Eye (tissue), 1 donor: ENCODE data around the gene DMD.
A peak's percentile ranks its signal among the peaks of the same experiment; 100 is the strongest.

Source experiments
- DNase-seq: peaks from one replicate; pipeline ENCODE4 v3.0.0-alpha.2; 2015

The DMD gene

DNA sequence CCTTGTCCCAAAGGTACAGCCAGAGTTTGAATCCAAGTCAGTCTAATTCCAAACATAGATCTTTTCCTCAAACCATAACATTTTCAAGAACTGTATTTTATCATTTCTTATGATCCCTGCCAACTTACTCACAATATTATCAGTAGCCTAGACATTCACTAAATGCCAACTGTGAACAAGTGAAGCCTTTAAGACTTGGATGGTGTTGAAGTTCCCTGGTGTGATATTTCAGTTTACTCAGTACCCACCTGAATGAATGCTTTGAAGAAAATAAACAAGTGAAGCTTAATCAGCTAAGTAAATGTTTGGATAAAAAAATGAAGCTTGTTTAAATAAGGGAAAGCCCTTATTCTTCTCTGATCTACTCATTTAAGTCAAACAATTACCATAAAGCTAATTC lies 1028.3 kb downstream of the DMD start:
- no peak for DNase-seq

DNA sequence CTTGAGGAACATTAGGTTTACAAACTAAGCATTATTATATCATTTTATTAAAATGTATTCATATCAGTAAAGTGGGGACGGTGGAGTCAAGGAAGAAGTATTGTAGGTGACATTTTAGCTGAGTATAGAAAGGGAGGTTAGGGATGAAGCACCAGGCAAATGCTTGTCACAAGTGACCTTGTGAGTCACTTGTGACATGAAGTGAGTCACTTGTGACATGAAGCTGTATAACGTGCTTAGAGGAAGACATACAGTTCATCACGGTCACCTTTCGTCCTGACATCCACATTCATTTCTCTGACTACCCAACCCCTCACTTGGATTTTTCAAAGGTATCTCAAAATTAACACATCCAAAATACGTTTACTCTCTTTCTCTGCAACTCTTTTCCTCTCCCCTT lies 1034.8 kb downstream of the DMD start:
- DNase-seq, result no peak

DNA sequence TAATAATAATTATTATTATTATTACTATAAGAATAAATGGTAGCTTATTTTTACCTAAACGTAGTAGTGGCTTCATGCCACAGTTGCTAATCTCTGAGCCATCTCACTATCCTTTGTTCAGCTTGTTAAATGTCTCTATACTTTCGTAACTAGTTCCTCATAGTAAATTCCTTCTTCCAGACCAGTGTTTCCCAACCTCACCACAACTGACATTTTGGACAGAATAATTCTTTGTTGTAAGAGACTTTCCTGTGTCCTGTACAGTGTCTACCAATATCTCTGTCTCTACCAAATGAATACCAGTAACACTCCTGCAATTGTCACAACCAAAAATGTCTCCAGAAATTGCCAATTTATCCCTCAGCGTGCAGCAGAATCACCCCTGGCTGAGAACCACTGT lies 1040.9 kb downstream of the DMD start:
- DNase-seq, result no peak

DNA sequence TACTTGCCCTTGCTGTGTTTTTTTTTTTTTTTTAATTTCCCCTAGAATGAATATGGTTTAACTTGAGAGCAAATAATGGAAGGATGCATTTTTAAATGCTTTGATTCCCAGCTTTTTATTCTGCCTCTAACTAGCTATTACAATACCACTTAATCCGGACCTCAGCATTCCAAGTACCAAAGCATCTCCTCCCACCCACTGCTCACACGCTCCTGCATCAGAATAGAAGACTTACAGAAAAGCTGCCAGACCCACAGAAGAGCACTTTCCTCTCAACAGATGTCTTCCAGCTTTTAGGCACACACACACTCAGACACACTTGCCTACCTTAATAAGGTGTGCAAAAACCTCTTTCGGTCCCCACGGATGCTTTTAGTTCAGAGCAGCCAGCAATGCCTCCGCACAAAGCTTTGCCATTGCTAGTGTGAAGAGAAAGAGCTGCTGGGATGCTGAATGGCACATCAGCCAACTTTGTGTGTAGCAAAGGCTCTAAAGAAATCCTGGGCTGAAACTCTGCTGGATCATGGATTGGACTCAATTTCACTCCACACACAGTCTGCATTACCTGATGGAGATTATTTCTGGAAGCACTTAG lies 1056.2 kb downstream of the DMD start:
- peak; percentile 29 for DNase-seq

DNA sequence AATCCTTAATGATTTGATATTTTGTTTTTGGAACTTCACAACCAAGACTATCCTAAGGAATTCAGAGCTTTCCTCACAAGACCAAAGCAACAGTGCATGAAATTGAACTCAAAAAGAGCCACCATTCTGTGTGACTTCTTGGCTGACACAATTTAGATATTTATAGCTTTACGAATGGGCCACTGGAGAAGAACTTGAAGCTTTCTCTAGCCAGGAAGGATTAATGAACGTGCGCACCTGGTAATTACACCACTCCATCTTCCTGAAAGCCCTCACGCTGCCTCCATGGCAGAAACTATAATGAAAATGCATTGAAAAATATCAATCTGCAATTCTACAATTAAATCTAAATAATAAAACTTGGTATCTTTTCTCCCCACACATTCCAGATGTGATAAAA lies 1057.8 kb downstream of the DMD start:
- no peak for DNase-seq

DNA sequence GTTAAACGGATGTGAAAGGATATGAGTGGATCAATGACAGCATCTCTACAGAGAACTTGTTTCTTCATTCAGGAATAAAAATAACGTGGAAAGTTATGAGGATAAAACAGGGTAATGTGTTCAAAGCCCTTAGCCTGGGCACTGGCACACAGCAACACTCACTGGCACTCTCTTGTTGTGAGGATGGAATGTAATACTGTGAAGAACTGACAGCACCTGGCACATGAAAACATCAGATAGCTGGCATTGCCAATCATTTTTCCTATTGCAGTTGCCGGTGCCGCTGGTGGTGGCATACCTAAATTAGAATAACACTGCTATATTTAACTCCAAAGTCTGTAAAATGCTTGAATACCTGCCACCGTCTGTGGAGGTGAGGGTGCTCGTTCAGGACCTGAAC lies 1061.2 kb downstream of the DMD start:
- no peak for DNase-seq

DNA sequence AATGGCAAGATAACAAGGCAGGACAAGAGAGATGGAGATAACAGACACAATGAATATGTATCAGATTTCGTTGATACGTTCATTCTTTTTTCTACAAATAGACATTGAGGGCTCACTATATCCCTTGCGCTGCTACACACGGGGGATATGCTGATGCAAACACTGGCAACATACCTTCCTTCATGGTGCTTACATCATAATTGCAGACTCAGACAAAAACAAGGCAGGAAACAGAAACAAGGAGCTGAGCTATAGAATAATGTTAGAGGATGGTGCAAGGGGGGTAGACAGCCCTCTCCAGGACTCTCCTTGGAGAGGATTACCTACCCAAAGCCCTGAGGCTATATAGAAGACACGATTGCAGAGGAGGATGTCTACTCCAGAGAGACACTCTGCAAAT lies 1069.5 kb downstream of the DMD start:
- DNase-seq, result no peak

DNA sequence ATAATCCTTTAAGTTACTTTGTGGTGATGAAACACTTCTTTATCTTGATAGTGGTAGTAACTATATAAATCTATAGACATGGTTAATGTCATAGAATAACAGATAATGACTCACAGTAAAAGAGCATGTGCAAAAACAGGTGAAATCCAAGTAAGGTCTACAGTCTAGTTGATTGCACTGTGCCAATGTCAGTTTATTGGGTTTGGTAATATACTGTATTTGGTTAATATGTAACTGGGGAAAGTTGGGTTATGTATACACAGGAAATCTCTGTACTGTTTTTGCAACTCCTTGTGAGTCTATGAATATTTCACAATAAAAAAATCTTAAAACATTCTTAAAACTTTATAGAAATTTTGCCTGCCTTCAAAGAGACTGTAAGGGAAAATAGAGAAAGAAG lies 1071.9 kb downstream of the DMD start:
- DNase-seq, result no peak

DNA sequence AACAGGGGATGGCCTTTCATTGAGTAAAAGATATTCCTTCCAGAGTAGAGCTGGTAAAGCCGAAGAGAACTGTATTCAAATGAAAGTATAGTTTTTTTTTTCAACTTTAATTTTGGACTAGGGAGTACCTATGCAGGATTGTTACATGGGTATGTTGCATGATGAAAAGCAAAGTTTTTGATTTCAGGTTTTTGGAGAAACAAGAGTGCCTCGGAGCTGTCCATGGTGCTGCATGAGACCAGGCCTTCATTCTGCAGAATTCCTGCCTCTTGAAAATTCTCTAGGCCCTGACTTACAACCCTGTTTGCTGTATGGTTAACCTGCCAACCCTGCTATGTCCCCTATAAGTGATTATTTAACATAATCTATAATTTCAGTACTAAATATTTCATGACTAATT lies 1073.8 kb downstream of the DMD start:
- peak; percentile 52 for DNase-seq

DNA sequence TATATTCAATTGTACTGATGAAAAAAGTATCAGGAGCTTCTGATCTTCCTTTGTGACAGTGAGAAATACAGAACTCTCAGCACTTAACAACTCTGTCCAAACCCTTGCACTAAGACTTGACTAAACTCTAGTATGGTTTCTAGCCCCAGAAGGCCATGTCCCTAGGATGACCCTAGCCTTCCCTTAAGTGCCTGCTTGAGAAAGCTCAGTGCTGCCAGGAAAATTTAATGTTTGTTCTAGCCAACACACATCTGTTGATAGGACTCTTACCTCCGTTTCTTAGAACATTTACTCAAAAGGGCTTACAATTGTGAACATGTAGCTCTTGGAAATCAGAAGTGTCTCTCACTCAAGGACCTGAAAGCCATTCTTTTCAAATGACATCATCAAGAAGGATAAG lies 1084.4 kb downstream of the DMD start:
- no peak for DNase-seq

DNA sequence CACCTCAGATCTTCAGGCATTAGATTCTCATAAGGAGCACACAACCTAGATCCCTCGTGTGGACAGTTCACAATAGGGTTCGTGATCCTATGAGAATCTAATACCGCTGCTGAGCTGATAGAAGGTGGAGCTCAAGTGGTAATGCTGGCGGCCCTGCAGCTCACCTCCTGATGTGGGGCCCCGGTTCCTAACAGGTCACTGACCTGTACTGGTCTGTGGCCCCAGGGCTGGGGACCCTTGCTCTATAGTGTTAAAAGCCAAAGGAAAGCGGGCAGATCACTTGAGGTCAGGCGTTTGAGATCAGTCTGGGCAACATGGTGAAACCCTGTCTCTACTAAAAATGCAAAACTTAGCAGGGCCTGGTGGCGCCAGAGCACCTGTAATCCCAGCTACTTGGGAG lies 1092.5 kb downstream of the DMD start:
- no peak for DNase-seq

DNA sequence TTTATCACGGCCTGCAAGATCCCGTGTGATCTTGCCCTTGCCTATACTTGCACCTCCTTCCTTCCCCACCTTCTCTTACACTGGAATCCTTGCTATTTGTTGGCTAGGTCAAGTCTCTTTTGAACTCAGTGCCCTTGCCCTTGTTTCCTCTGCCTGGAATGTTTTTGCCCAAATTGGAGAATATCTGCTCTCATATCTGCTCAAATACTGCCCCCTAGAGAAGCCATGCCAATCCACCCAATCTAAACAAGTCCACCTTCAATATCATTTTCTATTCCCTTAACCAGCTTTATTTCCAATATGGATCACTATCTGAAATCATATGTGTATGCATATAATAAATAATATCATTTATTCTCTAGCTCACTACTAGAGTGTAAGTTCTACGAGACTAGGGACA lies 1095.3 kb downstream of the DMD start:
- DNase-seq, result no peak

DNA sequence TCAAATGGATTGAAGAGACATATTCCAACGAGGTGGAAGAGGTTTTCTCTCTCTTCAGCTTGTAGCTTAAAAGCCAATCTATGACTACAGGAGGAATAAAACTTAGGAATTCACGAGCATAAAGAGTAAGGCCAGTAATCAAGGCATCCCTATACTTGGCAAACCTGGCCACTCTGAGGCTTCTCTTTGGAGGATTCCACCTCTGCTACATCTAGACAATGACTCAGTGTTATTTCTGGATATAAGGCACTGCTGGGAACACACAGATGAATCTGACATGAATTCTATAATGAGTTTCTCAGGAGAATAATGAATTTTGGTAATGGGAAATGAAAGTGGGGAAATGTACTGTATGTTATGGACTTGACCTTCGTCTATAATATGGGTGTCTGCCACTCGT lies 1123.7 kb downstream of the DMD start:
- no peak for DNase-seq

DNA sequence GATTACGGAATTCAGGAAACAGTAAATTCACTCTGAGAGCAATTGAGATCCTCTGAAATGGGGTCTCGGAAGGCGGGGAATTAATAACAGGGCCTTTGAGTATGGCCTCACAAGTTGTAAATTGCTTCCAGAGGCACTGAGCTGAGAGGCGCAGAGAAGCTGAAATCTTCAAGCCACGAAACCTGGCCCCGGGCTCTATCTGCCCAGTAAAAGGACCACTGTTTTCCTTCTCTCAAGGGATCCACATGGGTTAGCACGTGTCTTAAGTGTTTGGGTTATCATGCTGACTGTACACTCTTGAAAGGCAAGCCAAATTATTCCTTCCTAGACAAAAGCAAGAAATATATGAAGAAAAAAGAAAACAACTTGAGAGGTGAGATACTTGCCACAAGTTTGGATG lies 1126.6 kb downstream of the DMD start:
- no peak for DNase-seq

DNA sequence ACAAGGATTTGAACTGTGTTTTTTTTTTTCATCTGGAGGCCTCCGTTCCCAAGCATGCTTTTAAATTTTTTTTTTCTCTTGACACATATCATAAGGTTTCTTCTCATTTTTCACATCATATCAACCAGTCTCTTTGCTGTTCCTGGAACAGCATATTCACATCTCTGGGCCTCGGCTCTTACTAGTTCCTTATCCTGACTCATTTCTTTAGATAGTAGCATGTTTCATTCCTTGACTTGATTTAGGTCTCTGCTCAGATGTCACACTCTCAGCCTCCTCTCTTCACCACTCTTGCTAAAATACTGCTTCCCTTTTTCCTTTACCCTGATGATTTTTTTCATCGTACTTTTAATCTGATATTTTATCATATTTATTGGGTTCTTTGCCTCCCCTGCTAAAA lies 1163.1 kb downstream of the DMD start:
- no peak for DNase-seq

DNA sequence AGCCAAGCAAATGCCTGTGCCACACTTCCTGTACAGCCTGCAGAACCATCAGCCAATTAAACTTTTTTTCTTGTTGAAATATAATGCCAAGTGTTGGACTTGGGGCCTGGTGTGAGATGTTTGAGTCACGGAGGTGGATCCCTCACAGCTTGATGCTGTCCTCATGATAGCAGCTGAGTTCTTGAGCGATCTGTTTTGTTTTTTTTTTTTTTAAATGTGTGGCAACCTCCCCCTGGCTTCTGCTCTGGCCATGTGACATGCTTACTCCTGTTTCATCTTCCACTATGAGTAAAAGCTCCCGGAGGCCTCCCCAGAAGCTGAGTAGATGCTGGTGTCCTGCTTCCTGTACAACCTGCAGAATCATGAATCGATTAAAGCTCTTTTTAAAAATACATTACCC lies 1166.2 kb downstream of the DMD start:
- DNase-seq, result no peak

DNA sequence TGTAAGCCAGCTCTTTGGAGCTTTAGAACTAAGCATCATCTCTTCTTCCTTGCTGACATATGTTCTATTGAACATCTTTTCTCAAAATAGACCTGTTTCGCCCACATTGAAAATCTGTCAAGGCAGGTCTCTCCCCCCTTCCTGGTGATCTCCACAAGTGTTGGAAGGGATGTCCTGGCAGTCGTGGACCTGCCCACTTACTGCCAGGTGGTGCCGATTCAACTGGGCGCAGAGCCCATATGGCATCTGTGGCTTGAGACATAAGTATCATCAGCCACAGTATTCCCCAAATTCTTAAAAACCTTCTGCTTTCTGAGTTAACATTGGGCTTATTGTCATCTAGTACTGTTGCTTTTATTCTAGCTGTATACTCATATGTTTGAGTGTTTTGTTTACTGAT lies 1170.2 kb downstream of the DMD start:
- no peak for DNase-seq

DNA sequence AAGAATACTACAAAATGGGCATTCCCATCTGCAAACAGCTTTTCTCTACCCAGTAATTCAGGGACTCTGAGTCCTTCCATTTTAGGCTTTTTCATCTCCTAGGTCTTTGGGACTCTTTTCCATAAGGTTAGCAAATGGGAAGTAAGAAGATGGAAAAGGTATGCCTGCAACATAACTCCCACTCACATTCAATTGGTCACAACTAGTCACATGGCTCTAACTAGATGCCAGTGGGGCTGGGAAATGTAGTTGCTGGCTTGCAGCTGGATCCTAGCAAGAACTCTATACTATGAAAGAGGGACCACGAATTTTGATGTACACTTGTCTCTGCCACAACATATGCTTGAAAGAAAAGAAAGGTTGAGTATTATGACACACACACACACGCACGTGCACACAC lies 1184.6 kb downstream of the DMD start:
- no peak for DNase-seq

DNA sequence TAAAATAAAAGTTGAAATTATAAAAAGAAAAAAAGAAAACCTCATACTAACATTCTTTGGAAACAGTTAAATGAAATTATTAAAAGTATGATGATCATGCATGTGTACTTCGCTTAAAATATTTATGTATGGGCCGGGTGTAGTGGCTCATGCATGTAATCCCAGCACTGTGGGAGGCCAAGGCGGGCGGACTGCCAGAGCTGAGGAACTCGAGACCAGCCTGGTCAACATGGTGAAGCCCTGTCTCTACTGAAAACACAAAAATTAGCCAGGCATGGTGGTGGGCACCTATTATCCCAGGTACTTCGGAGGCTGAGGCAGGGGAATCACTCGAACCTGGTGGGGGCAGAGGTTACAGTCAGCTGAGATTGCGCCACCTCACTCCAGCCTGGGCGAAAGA lies 1187.3 kb downstream of the DMD start:
- DNase-seq, result no peak

DNA sequence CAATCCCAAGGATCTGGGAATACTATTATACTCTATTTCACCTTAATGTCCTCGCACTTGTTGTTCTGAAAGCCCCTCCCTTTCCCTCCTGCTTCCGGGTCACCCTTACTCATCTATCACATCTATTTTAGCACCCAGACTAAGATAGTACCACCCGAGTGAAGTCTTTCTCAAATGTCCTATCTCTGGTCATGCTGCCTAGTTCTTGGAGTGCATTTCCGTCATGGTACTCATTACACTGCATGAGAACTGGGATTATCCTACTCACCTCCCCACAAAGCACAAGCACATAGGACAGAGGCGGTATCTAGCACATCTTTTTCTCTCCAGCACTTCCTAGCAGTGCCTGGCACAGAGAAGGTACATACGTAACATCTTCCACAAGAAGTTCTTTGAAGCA lies 1195.2 kb downstream of the DMD start:
- no peak for DNase-seq

DNA sequence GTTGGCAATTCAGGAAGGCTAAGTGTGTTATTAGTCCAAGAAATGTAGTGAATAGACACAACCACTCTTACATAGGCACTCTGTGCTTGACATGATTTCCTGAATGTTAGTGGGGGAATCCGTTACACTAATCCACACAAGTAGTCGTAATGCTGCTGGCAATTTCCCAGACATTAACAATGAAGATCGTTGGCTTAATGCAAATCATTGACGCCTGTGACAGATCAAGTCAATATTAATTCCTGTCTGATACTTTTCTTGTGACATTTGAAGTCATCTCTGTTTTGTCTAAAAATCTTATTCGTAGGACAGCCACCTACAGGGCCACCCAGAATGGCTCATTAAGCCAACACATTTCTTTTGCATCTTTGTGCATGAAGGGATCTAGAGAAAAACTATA lies 1200.4 kb downstream of the DMD start:
- peak; percentile 3 for DNase-seq

DNA sequence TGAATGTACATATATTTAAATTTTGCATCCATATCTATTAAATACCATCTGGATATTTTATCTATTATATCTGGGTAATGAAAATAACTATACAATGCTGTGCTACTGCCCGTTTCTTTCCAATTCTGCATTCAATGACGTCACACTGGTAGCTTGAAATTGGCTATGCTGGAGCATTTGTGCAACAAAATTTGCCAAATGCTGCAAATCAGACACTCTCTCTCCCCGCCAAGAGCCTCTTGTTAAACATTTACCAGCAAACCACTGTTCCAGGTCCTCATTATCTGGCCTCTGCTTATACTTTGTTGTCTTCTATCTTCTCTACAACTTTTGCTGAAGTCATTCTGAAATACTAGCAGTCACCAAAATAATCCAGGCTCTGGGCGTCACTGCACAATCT lies 1201.1 kb downstream of the DMD start:
- no peak for DNase-seq

DNA sequence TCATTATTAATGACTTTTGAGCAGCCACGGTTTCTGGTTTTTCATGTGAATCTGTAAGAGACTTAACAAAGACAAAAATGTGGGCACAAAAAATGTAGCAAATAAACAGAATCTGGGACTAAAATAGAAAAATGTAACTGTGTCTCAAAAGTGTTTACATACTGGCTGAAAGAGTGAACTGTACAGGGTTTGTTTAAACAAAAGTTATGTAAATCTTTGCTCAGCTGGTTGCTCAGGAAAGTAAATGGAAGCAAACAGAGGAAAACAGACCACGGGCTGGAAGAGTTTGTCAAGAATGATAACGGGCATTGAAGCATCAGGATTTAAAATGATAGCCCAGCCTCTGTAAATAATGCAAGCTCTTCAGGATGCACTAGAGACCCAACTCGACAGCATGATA lies 1217.7 kb downstream of the DMD start:
- no peak for DNase-seq

DNA sequence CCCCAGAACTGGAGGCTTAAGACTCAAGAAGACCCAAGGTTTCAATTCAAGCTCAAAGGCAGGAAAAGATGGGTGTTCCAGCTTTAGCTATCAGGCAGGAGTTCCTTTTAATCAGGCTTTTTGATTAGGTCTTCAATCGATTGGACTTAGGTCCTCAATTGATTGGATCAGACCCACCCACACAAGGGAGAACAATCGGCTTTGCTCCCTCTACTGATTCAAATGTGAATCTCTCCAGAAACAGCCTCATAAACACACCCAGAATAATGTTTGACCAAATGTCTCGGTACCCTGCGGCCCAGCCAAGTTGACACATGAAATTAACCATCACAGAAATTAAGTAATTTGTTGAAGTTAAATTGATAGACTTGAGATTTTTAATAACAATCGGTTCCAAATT lies 1222.4 kb downstream of the DMD start:
- DNase-seq, result no peak

DNA sequence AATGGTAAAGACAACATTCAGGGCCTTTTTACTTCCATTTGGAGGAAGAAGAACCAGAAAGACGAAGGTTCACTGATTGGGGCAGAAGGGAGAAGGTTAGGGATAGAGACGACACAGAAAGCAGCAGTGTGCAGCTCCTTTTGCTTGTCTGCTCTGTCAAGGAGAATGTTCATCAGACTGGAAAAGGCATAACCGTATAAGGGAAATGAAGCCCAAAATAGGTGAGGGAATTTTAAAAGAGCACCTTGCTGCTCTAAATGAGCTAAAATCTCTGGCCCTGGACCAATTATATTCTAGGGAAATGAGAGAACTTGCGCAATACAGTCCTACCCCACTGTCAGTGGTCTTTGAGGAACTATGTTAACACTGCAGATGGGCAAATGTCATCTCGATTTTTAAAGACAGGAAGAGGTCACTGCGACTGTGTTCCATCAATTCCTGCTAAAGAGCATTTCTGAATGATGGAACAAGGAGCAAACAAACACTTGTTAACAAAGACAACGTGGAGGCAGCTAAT lies 1229.7 kb downstream of the DMD start:
- DNase-seq, result no peak

DNA sequence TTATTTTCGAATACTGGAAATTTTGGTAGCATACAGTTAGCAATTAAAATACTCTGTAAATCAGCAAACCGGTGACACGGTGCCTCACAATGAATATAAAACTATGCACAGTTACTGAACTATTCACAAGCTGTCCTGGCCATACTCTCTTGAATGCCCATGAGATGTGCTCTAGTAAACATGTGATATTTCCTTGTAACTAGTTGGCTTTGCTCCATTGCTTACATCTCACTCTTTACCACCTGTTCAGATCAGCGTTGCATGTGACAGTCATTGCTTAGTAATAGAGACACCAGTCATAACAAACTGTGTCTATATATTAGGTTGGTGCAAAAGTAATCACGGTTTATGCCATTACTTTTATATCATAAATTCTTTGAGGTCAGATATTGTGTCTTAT lies 1241.6 kb downstream of the DMD start:
- no peak for DNase-seq
